Neural cell (in vitro differentiated cells): ENCODE measurements around the gene SLC35A5.

Experiments used
- EZH2 ChIP-seq: fragments of 200-600, 300-800 bp; shearing (Covaris generic), sonication (generic); IDR thresholded peaks from 2 replicates; pipeline ENCODE4 v1.6.1; 2014; ENCODE audit warnings: antibody characterized with exemption, low read length, borderline replicate concordance, mild to moderate bottlenecking; ENCODE audit not compliant: insufficient read depth, poor library complexity, severe bottlenecking
- MXI1 ChIP-seq: fragments of 450-650 bp; conservative IDR thresholded peaks from 2 replicates; pipeline ENCODE4 v1.6.1; 2014; ENCODE audit warnings: antibody characterized with exemption, mild to moderate bottlenecking; ENCODE audit not compliant: poor library complexity, severe bottlenecking
- POLR2AphosphoS5 ChIP-seq: IDR thresholded peaks from 2 replicates; pipeline ENCODE4 v1.6.1; 2012
- RAD21 ChIP-seq: fragments of 450-650 bp; conservative IDR thresholded peaks from 2 replicates; pipeline ENCODE4 v1.6.1; 2014; ENCODE audit warnings: antibody characterized with exemption, mild to moderate bottlenecking, moderate library complexity
- TAF1 ChIP-seq: IDR thresholded peaks from 2 replicates; pipeline ENCODE4 v1.6.1; 2012; ENCODE audit warnings: low read depth
- TF ChIP-seq, protein P1 (sequence below): fragments of 450-650 bp; IDR thresholded peaks from 2 replicates; pipeline ENCODE4 v1.5.1; 2014; ENCODE audit warnings: antibody characterized with exemption, mild to moderate bottlenecking, moderate library complexity; ENCODE audit not compliant: poor library complexity, severe bottlenecking
- TF ChIP-seq, protein P2 (sequence below): IDR thresholded peaks from 2 replicates; pipeline ENCODE4 v1.6.1; 2012; ENCODE audit warnings: borderline replicate concordance

DNA sequence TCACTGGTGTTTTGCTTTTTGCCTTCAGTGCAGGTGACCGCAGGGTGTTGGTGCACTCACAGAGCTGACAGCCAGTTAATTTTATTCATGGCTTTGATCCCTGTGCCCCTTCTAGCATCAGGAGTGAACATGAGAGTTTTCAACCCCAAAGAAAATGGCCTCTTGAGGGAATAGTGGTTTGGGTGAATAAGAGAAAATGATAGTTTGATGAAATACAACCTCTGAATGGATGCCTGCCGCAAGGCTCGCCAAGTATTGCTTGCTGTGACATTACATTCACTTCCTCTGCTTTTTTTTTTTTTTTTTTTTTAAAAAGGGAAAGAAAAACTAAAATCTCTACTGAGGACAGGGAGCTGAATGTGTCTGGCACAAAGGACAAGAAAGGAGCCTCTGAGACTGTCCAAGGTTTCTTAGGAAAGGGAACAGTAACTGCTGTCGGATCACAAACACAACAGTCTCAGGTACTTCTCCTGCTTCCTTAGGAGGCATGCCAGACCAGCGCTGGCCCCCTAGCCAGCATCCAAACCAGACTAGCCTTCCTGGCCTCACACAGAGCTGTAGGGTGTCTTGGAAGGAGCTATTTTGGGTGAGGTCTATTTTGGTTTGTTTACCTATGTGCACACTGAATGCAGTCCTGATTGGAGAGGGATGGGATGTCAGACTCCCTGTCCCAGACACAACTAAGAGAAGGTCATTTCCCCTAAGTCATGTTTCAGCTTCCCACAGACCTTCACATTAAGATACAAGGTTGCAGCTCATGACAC lies 50.1 kb downstream of the SLC35A5 start:
- TF ChIP-seq, protein P1, sequence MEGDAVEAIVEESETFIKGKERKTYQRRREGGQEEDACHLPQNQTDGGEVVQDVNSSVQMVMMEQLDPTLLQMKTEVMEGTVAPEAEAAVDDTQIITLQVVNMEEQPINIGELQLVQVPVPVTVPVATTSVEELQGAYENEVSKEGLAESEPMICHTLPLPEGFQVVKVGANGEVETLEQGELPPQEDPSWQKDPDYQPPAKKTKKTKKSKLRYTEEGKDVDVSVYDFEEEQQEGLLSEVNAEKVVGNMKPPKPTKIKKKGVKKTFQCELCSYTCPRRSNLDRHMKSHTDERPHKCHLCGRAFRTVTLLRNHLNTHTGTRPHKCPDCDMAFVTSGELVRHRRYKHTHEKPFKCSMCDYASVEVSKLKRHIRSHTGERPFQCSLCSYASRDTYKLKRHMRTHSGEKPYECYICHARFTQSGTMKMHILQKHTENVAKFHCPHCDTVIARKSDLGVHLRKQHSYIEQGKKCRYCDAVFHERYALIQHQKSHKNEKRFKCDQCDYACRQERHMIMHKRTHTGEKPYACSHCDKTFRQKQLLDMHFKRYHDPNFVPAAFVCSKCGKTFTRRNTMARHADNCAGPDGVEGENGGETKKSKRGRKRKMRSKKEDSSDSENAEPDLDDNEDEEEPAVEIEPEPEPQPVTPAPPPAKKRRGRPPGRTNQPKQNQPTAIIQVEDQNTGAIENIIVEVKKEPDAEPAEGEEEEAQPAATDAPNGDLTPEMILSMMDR: no peak
- TF ChIP-seq POLR2AphosphoS5 (no peak), RAD21 (no peak), TAF1 (no peak), EZH2 (no peak), MXI1 (no peak)
- TF ChIP-seq, protein P2, sequence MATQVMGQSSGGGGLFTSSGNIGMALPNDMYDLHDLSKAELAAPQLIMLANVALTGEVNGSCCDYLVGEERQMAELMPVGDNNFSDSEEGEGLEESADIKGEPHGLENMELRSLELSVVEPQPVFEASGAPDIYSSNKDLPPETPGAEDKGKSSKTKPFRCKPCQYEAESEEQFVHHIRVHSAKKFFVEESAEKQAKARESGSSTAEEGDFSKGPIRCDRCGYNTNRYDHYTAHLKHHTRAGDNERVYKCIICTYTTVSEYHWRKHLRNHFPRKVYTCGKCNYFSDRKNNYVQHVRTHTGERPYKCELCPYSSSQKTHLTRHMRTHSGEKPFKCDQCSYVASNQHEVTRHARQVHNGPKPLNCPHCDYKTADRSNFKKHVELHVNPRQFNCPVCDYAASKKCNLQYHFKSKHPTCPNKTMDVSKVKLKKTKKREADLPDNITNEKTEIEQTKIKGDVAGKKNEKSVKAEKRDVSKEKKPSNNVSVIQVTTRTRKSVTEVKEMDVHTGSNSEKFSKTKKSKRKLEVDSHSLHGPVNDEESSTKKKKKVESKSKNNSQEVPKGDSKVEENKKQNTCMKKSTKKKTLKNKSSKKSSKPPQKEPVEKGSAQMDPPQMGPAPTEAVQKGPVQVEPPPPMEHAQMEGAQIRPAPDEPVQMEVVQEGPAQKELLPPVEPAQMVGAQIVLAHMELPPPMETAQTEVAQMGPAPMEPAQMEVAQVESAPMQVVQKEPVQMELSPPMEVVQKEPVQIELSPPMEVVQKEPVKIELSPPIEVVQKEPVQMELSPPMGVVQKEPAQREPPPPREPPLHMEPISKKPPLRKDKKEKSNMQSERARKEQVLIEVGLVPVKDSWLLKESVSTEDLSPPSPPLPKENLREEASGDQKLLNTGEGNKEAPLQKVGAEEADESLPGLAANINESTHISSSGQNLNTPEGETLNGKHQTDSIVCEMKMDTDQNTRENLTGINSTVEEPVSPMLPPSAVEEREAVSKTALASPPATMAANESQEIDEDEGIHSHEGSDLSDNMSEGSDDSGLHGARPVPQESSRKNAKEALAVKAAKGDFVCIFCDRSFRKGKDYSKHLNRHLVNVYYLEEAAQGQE: no peak
